Measurements from ENCODE around the gene SMS.
A peak's percentile ranks its signal among the peaks of the same experiment; 100 is the strongest.

Gene SMS

GRCh38 chrX:21933077-21933476, 7.4 kb upstream of the SMS start:
- TF ChIP-seq CTCF (IDR thresholded peaks at IDR 0.05; ENCODE audit: insufficient read depth, low read length, missing control alignments) = no peak
- no peak for DNase-seq (ENCODE audit: low read depth, low spot score)
- no peak overlapping the region for H3K4me3 ChIP-seq (ENCODE audit: low read depth, low read length)
- CTCF ChIA-PET = no interaction called here
- POLR2A ChIA-PET = no interaction called here

GRCh38 chrX:21934414-21934813, 6.1 kb upstream of the SMS start:
- H3K4me3 ChIP-seq (ENCODE audit: low read depth, low read length) = no peak overlapping the region
- POLR2A ChIA-PET = interaction anchor here (0.6 kb wide), 1 partner anchor 1734 kb away, joined by 3 read pairs; no protein-coding TSS in a partner anchor
- TF ChIP-seq CTCF (IDR thresholded peaks at IDR 0.05; ENCODE audit: insufficient read depth, low read length, missing control alignments) = no peak
- CTCF ChIA-PET = no interaction called here
- no peak for DNase-seq (ENCODE audit: low read depth, low spot score)

- no peak for TF ChIP-seq CTCF (IDR thresholded peaks at IDR 0.05; ENCODE audit: insufficient read depth, low read length, missing control alignments)
- ChIA-PET POLR2A (no interaction called here), CTCF (no interaction called here)
- DNase-seq (ENCODE audit: low read depth, low spot score) = no peak
- peak overlapping the region; percentile 61 for H3K4me3 ChIP-seq (ENCODE audit: low read depth, low read length)
Observed at GRCh38 chrX:21939906-21940305, 603 bp upstream of the SMS start.

- peak overlapping the region; percentile 33 for H3K4me3 ChIP-seq (ENCODE audit: low read depth, low read length)
- POLR2A ChIA-PET = interaction anchor here (0.6 kb wide), 1 partner anchor 10 kb away, joined by 4 read pairs; no protein-coding TSS in a partner anchor
- no peak for TF ChIP-seq CTCF (IDR thresholded peaks at IDR 0.05; ENCODE audit: insufficient read depth, low read length, missing control alignments)
- DNase-seq (ENCODE audit: low read depth, low spot score) = peak; percentile 67
- CTCF ChIA-PET = no interaction called here
Observed at GRCh38 chrX:21943460-21944135, 3.1 kb downstream of the SMS start.

GRCh38 chrX:21944136-21944615, 3.7 kb downstream of the SMS start:
- no peak for TF ChIP-seq CTCF (IDR thresholded peaks at IDR 0.05; ENCODE audit: insufficient read depth, low read length, missing control alignments)
- CTCF ChIA-PET = interaction anchor here (1.2 kb wide), 1 partner anchor 41 kb away, joined by 3 read pairs; no protein-coding TSS in a partner anchor
- H3K4me3 ChIP-seq (ENCODE audit: low read depth, low read length) = no peak overlapping the region; the same call in 1 of the 2 replicates
- POLR2A ChIA-PET = no interaction called here
- DNase-seq (ENCODE audit: low read depth, low spot score) = no peak

GRCh38 chrX:21946925-21947641, 6.6 kb downstream of the SMS start:
- POLR2A ChIA-PET = no interaction called here
- no peak for DNase-seq (ENCODE audit: low read depth, low spot score)
- TF ChIP-seq CTCF (IDR thresholded peaks at IDR 0.05; ENCODE audit: insufficient read depth, low read length, missing control alignments) = no peak
- peak overlapping the region; percentile 12; the same call in 1 of the 2 replicates for H3K4me3 ChIP-seq (ENCODE audit: low read depth, low read length)
- CTCF ChIA-PET = no interaction called here
